Caco-2 (cell line): Measurements from ENCODE around the gene EFHC2. TPM values are rescaled to one million over a fixed set of nuclear protein-coding genes. Genes with fewer than 3 reads are reported as not detected.

Experiments used
- BruUV-seq: library from RNA; stranded (reverse); fragments of 400-500 nt; replicated peaks from 2 replicates; lab custom pipeline; 2021; lab: Mats Ljungman, UMichigan
- CTCF ChIA-PET: fragments of 300-600 bp; sonication (Branson Sonifier 250); formaldehyde crosslinking; loops from one replicate; lab custom pipeline; 2022; ENCODE audit warnings: antibody characterized with exemption; lab: Charles Lee
- POLR2A ChIA-PET: fragments of 300-600 bp; sonication (Branson Sonifier 250); formaldehyde crosslinking; loops from one replicate; lab custom pipeline; 2022; ENCODE audit warnings: antibody characterized with exemption; lab: Charles Lee
- DNase-seq, 2 experiments: peaks; one replicate each; pipeline versions ENCODE4 v3.0.0 to v3.0.0-alpha.2; 2020 to 2022
- H3K27me3 ChIP-seq: replicated peaks from 2 replicates; pipeline ENCODE4 v1.6.0; 2011; ENCODE audit warnings: low read length; ENCODE audit not compliant: control insufficient read depth, insufficient read depth
- H3K36me3 ChIP-seq: 2 replicates; pipeline ENCODE4 v1.5.1; 2011; ENCODE audit warnings: low read length; ENCODE audit not compliant: control insufficient read depth, insufficient read depth
- H3K4me1 ChIP-seq: fragments of 250-450 bp; sonication (Bioruptor Pico); 2 replicates; pipeline ENCODE4 v1.5.1; 2020; ENCODE audit warnings: mild to moderate bottlenecking
- H3K4me3 ChIP-seq: 2 replicates; pipeline ENCODE4 v1.5.1; 2011; ENCODE audit warnings: low read depth, mild to moderate bottlenecking, control low read depth, low read length
- H3K9me3 ChIP-seq: fragments of 250-450 bp; sonication (Bioruptor Pico); 2 replicates; pipeline ENCODE4 v1.5.1; 2020; ENCODE audit warnings: mild to moderate bottlenecking, moderate library complexity
- H3K27ac Mint-ChIP-seq: one replicate; pipeline ENCODE4 v1.8.0; 2022; ENCODE audit warnings: mixed read lengths; ENCODE audit not compliant: unreplicated experiment
- H3K27me3 Mint-ChIP-seq: one replicate; pipeline ENCODE4 v1.8.0; 2022; ENCODE audit warnings: mixed read lengths; ENCODE audit not compliant: insufficient read depth, unreplicated experiment
- H3K36me3 Mint-ChIP-seq: one replicate; pipeline ENCODE4 v1.8.0; 2022; ENCODE audit warnings: mild to moderate bottlenecking, mixed read lengths; ENCODE audit not compliant: insufficient read depth, unreplicated experiment
- H3K4me1 Mint-ChIP-seq: one replicate; pipeline ENCODE4 v1.8.0; 2022; ENCODE audit warnings: low read depth, mixed read lengths; ENCODE audit not compliant: unreplicated experiment
- H3K4me3 Mint-ChIP-seq: one replicate; pipeline ENCODE4 v1.8.0; 2022; ENCODE audit warnings: mild to moderate bottlenecking, moderate library complexity, mixed read lengths; ENCODE audit not compliant: unreplicated experiment
- H3K9me3 Mint-ChIP-seq: one replicate; pipeline ENCODE4 v1.8.0; 2022; ENCODE audit warnings: mixed read lengths; ENCODE audit not compliant: unreplicated experiment
- CTCF ChIP-seq, 2 experiments: fragments of 200-600 bp in 1 of 2; IDR thresholded peaks; 1 replicate in 1 of 2; 2 replicates in 1 of 2; pipeline versions ENCODE4 v1.5.1 to v1.8.0; 2011 to 2022; ENCODE audit warnings: antibody characterized with exemption in 1 of 2, control low read depth in 1 of 2, inconsistent platforms in 1 of 2, low read depth in 1 of 2, low read length in 1 of 2, mild to moderate bottlenecking in 1 of 2, moderate library complexity in 1 of 2; ENCODE audit not compliant: insufficient read depth in 1 of 2, severe bottlenecking in 1 of 2, unreplicated experiment in 1 of 2
- intact Hi-C: fragments of 100-400 bp; cut with micrococcal nuclease; formaldehyde crosslinking; loops from one replicate; pipeline ENCODE4 v1.10.0; 2022; ENCODE audit not compliant: unreplicated experiment
- total RNA-seq: library from RNA; stranded (reverse); gene quantifications from 2 replicates; pipeline ENCODE4 v1.2.3, GENCODE V29; 2022

Gene EFHC2
- total RNA-seq, 1 experiment from 2014 or later = not detected

- intact Hi-C loops = no loop called here
- BruUV-seq = no TSS peak
- no peaks in the 10 kb centered on the region for H3K9me3 ChIP-seq
- Mint-ChIP-seq H3K9me3 (no peaks in the 10 kb centered on the region), H3K4me3 (no peak overlapping the region), H3K36me3 (no peaks in the 10 kb centered on the region), H3K27ac (no peak overlapping the region), H3K4me1 (no peaks in the 10 kb centered on the region), H3K27me3 (no peaks in the 10 kb centered on the region)
- no peak for TF ChIP-seq CTCF (IDR thresholded peaks at IDR 0.05; ENCODE audit: insufficient read depth in 1 of 2, low read depth in 1 of 2, low read length in 1 of 2, severe bottlenecking in 1 of 2, unreplicated experiment in 1 of 2)
- CTCF ChIA-PET = no interaction called here
- H3K4me1 ChIP-seq = no peaks in the 10 kb centered on the region
- no peak overlapping the region for H3K4me3 ChIP-seq
- POLR2A ChIA-PET = no interaction called here
- no peaks in the 10 kb centered on the region for H3K27me3 ChIP-seq
- no peak for DNase-seq
- no peaks in the 10 kb centered on the region for H3K36me3 ChIP-seq
Observed at GRCh38 chrX:44330227-44330626, 13.2 kb downstream of the EFHC2 start.

- Mint-ChIP-seq H3K36me3 (peaks cover 6% of the 10 kb centered on the region), H3K4me3 (no peak overlapping the region), H3K9me3 (no peaks in the 10 kb centered on the region), H3K27me3 (no peaks in the 10 kb centered on the region), H3K4me1 (no peaks in the 10 kb centered on the region), H3K27ac (no peak overlapping the region)
- Histone ChIP-seq H3K4me1 (no peaks in the 10 kb centered on the region), H3K27me3 (no peaks in the 10 kb centered on the region), H3K4me3 (no peak overlapping the region), H3K36me3 (no peaks in the 10 kb centered on the region), H3K9me3 (no peaks in the 10 kb centered on the region)
- intact Hi-C loops = no loop called here
- no TSS peak for BruUV-seq
- ChIA-PET POLR2A (no interaction called here), CTCF (no interaction called here)
- TF ChIP-seq CTCF (IDR thresholded peaks at IDR 0.05; ENCODE audit: insufficient read depth in 1 of 2, low read depth in 1 of 2, low read length in 1 of 2, severe bottlenecking in 1 of 2, unreplicated experiment in 1 of 2) = no peak
- DNase-seq = no peak
Observed at GRCh38 chrX:44319550-44319949, 23.9 kb downstream of the EFHC2 start.

- Mint-ChIP-seq H3K9me3 (no peaks in the 10 kb centered on the region), H3K27ac (no peak overlapping the region), H3K27me3 (no peaks in the 10 kb centered on the region), H3K4me3 (no peak overlapping the region), H3K4me1 (no peaks in the 10 kb centered on the region), H3K36me3 (peaks cover 6% of the 10 kb centered on the region)
- no peaks in the 10 kb centered on the region for H3K4me1 ChIP-seq
- no peaks in the 10 kb centered on the region for H3K36me3 ChIP-seq
- DNase-seq = no peak
- TF ChIP-seq CTCF (IDR thresholded peaks at IDR 0.05; ENCODE audit: insufficient read depth in 1 of 2, low read depth in 1 of 2, low read length in 1 of 2, severe bottlenecking in 1 of 2, unreplicated experiment in 1 of 2) = no peak
- H3K4me3 ChIP-seq = no peak overlapping the region
- ChIA-PET CTCF (no interaction called here), POLR2A (no interaction called here)
- intact Hi-C loops = no loop called here
- no peaks in the 10 kb centered on the region for H3K9me3 ChIP-seq
- no TSS peak for BruUV-seq
- no peaks in the 10 kb centered on the region for H3K27me3 ChIP-seq
Observed at GRCh38 chrX:44317181-44317580, 26.3 kb downstream of the EFHC2 start.
